Anterior cingulate cortex (tissue), 58 donors: ENCODE results near the gene TMEM255B.
A peak's percentile ranks its signal among the peaks of the same experiment; 100 is the strongest.
"Not testable (repeated sequence)": the region's sequence is repeated elsewhere in the genome, so short reads cannot be mapped to it uniquely, and the experiment has no call there.

ENCODE experiments used
- DNase-seq, 58 donors: peaks; one replicate each; lab custom pipeline; 2025; lab: John Stamatoyannopoulos, UW

The TMEM255B gene

DNA sequence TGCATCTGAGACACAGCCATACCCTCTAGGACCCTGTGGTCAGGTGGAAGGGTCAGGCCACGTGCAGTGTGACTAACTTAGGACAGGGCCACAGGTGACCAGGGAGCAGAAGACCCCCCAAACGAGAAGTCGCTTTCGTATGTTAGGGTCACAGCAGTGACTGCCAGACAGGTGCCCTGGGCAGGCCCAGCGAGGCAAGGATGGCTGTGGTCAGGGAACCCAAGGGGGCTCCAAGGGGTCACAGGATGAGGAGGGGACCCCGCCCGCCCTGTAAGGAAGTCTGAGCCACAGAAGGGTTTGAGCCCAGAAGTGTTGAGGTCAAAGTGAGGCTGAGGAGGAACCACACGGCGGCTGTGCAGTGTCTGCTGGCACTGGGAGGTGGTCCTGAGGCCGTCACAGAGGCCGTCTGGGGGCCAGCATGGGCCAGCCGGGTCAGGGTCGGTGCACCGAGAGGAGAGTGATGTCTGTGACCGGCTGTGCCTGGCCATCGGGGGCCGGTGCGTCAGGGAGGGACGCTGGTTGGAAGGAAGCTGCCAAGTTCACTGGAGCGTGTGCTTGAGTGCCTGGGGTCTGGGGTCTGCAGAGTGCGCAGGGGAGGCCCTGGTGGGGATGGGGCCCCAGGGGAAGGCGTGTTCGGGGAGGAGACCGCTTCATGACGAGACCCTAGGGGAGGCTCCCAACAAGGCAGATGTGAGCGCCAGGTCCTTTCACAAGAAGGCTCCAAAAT lies 24.8 kb upstream of the TMEM255B start:
- no peak for DNase-seq

DNA sequence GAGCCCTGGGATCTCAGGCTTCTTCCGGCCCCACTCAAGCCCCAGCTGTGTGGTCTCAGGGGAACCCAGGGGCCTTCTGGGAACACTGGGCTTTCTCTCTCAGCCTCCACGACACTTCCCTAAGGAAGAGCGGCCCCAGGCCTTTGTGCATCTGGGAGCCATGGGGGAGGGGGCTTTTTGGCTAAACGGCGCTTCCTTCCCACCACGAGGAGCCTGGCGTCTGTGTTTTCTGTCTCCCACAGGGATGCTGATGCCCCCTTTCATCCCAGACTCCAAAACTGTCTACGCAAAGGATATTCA lies 24.2 kb upstream of the TMEM255B start:
- no peak for DNase-seq

DNA sequence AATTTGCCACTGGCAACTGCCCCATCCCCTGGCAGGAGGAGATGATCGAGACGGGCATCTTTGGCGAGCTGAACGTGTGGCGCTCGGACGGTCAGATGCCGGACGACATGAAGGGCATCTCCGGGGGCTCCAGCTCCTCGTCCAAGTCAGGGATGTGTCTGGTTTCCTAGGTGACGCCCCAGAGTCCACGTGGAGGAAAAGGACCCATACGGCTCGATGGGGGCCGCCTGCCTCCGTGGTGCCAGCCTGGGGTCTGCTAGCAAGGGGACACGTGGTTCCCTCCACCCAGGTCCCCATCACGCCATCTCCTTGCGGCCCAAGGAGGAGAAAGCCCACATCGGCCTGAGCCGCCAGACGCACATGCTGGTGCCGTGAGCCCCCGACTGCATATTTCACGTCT lies 23.8 kb upstream of the TMEM255B start:
- no peak for DNase-seq

DNA sequence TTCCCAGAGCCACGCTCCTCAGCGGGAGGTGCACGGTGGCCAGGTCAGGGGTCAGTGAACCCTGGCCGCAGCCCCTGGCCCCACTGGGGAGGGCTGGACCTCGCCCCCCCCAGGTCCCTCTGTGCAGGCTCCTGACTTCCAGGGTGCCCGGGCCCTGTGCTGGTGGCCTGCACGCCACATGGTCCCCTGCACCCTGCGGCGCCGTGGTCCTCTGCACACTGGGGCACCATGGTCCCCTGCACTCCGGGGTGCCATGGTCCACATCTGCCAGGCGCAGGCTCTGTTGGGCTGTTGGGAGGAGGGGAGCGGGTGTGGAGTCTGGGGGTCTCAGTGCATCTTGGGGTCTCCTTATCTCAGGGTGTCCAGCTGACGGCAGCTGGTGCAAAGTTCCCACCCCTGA lies 23.3 kb upstream of the TMEM255B start:
- no peak for DNase-seq

DNA sequence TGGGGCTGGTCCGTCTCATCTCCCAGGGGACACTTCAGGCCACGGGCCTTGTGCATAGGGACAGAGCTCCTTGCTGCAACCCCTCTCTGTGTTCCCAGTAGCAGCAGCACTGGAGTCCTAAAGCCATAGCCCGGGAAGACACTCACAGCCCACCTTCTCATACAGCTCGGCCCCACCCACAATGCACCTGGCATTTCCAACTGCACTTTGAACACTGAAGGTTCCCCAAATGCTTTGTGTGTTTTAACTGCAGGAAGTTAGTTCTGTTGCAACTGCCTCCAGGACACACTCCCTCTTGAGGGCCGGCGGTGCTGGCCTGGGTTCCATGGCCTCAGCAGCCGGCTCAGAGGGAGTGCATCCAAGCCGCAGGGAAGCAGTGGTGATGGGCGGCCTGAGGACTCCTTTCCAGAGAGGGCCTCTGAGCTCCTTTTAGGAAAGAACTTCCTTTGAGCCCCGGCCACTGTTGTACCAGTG lies 22.7 kb upstream of the TMEM255B start:
- DNase-seq: no peak

DNA sequence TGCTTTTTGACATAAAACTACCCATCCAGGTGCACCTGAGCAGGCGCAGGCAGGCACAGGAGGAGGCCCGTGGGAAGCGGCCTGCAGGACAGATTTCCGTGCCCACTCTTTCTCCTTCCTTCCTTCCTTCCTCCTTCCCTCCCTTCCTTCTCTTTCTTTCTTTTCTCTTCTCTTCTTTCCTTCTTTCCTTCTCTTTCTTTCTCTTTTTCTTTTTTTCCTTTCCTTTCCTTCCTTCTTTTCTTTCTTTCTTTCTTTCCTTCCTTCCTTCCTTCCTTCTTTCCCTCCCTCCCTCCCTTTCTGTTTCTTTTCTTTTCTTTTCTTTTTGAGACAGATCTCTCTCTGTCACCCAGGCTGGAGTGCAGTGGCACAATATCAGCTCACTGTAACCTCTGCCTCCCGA lies 21.2 kb upstream of the TMEM255B start:
- DNase-seq: no peak

DNA sequence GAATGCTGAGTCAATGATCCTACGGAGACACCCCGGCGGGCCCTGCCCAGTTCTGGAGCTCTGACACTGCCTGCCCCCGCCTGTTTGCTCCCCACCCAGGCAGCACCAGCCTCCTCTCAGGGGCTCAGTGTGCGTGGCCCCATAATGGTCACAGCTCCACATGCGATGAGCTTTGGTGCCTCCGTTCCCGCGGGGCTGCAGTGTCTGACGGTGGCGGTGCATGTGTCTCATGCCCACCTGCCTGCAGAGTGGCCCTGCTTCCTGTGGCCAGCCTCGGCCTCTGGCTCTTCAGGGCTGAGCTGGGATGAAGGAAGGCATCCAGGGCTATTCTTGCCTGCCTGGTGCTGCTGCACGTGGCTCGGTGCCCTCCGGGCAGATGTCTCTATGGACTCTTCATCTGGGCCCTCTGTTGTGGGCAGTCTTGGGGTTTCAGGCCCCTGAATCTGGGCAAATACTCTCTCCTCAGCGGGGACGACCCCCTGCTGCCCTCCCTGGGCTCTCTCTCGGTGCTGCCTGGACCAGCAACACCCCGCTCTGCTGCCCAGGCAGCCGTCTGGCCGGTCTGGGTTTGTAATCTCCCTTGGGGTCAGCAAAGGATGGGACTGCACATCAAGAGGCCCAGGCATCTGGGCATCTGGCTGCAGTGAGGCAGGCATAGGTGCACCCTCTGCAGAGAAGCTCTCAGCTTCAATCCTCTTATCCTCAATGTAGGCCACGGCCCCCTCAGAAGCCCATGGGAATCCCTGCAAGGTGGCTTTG lies 19.3 kb upstream of the TMEM255B start:
- no peak for DNase-seq

DNA sequence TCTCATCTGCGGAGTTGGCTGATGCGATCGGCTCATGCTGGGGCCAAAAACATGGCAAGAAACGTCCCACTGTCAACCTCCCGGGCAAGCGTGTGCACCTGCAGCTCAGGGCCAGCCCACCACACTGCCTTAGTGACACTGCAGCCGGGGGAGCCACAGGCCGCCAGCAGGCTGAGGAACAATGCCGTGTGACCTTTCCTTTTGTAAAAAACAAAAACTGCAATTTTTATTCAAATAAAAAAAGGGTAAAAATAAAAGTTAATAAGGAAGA lies 18.8 kb upstream of the TMEM255B start:
- DNase-seq: no peak

DNA sequence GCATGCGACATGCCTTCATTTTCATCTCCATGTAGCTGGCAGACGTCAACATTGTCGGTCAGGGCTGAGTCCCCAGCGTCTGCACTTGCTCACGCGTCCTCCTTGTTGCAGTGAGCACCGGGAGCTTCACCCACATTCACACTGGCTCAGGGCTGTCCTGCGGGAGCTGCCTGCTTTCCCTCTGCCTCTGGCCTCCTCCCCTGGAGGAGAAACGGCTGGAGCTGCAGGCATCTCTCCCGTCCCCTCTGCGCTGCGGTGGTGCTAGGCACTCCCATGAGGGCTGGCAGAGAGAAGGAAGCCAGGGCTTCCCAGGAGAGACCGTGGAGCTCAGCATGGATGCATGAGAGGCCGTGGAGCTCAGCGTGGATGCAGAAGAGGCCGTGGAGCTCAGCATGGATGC lies 18.4 kb upstream of the TMEM255B start:
- DNase-seq: no peak

DNA sequence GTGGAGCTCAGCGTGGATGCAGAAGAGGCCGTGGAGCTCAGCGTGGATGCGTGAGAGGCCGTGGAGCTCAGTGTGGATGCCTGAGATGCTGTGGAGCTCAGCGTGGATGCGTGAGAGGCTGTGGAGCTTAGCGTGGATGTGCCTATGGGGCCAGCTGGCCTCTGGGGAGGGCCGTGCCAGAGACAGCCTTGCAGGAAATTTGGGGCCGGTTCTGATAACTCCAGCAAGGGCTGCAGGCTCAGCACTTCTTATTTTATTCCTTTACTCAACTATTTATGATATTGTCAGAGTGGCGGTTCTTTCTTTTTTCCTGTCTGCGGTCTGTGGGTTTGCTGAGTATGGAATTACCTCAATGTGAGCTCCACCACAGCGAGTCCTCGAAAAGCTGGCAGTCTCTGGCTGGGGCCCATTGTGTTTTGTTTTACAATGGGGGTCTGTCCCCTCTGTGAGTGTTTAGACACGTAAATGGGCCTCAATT lies 17.8 kb upstream of the TMEM255B start:
- DNase-seq: no peak

DNA sequence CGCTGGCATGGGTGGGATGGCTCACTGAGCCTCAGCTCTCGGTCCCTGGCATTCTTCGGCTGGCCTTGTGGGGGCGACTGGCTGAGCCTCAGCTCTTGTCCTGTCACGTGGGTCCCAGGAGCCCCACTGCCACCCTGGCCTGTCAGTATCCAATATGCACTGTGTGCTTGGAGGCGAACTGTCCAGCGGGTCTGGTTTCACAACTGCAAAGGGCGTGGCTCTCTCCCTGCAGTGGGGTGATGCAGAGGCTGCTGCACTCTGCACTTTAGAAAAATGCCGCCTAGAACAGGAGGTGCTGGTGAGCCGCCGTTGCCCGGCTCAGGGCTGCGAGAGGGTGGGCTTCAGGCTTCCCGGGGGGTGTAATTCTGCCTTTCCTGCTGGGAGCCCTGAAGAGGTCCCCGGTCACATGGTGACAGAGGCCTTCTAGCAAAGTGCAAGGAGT lies 17.0 kb upstream of the TMEM255B start:
- peak in 1 of 58 donors; percentile 33 for DNase-seq

DNA sequence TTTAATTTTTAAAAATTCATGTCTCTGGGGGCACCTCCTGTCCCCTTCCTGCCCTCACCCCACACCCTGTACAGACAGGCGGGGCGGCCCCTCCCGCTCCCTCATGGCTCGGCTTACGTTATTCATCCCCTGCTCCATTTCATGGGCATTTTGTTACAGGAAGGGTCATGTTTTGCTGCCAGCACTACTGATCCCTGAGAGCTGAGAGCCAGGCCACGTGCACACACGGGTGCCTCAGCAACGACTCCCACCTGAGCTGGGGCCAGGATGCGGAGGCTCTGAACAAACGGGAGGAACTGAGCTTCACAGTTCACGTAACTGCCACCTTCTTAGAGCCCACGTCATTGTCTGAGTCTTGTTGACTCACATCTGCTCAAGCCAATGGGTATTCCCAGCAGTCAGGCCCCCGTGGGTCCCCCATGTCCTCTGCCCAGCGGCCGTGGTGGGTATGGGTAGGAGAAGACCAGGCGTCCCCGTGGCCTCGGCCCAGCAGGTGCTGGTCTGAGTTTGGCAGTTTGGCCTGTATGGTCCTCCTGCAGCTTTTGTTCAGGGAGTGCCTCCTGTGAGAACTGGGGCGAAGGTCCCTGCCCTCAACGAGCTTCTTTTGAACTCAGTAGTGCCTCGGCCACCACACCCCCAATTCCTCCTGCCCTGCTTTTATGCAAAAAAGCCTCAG lies 16.4 kb upstream of the TMEM255B start:
- no peak for DNase-seq

DNA sequence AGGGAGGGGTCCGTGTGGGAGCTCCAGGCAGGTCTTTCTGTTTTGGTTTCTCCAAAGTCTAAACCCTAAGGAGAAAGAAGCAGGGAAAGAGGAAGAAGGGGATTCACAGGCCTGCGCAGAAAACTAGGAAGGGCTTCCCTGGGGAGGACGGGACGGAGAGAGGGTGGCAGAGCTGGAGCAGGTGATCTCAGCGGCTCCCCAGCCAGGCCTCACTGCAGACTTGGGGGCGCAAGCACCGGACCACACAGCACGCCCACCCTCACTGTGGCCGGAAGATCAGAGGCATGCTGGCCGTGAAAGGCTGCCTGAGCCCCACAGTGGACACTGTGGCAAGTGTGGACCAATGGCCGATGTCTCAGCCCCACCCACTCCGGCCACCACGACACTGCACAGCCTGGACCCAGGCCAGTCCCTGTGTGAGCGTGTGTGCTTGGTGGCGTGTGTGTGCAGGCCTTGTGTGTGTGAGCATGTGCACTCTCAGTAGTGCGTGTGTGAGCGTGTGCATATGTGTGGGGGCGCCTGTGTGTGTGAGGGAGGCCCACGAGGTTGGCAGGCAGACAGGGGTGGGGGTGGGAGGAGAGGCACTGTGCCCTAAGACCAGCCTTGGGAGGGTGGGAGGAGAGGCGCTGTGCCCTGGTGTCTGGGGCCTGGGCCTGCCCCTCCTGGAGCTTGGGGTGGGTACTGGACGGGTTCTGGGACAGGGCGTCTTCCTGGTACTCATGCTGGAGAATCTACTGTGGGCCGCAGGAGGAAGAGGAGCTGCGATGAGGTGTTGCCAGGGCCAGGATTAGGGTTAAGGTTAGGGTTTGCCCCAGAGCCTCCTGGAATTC lies 15.4 kb upstream of the TMEM255B start:
- DNase-seq: no peak

DNA sequence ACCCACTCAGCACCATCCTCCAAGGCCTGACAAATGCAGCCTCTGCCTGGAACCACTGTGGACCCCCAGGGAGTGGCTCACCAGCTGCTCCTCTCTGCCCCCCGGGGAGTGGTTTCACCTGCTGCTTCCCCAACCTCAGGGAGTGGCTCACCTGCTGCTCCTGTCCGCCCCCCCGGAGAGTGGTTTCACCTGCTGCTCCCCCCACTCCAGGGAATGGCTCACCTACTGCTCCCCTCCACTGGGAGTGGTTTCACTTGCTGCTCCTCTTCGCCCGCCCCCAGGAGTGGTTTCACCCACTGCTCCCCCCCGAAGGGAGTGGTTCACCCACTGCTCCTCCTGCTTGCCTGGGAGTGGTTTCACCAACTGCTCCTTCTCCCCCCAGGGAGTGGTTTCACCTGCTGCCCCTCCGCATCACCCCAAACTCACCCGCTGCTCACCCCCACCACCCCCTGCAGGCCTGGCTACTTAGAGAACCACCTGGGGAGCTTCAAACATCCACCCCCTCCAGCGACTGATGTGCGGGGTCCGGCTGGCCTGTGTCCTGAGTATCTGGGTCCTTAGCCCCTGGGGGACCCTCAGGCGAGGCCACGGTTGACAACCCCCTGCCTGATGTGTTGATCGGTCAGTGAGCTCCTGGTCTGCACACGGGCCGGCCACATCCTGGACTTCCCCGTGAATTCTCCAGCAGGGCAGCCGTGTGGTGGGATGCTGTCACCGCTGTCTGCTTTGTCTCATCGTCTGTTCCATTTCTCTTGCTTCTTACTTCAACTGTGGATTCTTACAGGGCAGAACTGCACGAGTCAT lies 14.6 kb upstream of the TMEM255B start:
- no peak for DNase-seq

DNA sequence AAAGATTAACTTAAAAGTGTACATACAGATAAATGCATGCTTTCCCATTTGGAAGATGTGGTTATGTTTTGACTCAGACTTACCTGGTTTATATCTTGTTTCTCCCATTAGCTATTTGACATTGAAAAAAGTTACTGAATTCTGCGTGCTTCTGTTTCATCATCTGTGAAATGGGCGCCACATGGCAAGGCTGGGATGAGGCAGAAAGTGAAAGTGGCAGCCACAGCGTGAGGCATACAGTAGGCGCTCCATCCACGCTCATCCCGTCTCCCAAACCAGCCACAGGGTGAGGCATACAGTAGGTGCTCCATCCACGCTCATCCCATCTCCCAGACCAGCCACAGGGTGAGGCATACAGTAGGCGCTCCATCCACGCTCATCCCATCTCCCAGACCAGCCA lies 14.0 kb upstream of the TMEM255B start:
- no peak for DNase-seq

DNA sequence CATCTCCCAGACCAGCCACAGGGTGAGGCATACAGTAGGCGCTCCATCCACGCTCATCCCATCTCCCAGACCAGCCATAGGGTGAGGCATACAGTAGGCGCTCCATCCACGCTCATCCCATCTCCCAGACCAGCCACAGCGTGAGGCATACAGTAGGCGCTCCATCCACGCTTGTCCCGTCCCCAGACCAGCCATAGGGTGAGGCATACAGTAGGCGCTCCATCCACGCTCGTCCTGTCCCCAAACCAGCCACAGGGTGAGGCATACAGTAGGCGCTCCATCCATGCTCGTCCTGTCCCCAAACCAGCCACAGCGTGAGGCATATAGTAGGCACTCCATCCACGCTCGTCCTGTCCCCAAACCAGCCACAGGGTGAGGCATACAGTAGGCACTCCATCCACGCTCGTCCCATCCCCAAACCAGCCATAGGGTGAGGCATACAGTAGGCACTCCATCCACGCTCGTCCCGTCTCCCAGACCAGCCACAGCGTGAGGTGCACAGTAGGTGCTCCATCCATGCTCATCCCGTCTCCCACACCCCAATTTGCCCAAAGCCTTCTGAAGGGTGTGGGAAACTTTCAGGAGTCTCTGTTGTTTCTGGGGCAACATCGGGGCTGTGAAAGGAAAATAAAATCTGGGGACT lies 13.4 kb upstream of the TMEM255B start:
- not testable (repeated sequence) for DNase-seq

DNA sequence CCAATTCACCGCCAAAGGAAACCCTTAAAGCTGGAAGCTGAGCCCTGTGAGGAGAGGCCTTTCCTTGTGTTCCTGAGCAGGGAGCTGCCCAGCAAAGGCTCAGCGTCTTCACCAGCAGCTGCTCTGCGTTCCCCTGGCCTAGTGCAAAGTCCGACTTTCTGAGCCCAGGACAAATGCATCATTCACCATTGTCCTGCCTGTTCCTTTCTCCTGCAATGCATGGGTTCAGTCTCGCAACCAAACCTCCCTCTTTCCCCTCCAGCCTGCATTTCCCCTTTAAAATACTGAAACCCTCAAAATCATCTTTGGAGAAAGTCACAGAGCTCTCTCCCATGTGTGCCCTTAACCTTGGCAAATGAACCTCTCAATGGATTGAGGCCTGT lies 12.9 kb upstream of the TMEM255B start:
- no peak for DNase-seq

DNA sequence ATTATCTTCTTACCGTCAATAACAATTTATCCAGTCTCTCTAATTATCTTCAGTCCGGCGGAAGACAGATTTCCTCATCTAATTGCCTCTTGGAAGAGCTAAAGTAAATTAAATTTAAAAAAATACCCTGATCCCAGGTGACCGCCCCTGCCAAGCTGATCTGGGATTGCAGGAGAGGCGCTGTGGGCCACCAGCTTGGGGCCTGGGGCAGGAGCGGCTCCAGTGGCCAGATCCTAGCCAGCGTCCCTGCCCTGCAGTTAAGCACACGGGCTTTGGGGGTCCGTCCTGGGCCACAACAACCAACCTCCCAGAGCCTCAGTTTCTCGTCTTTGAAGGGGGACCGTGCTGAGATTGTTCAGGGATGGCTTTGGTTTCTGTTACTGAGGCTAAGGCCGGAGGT lies 12.4 kb upstream of the TMEM255B start:
- DNase-seq: no peak

DNA sequence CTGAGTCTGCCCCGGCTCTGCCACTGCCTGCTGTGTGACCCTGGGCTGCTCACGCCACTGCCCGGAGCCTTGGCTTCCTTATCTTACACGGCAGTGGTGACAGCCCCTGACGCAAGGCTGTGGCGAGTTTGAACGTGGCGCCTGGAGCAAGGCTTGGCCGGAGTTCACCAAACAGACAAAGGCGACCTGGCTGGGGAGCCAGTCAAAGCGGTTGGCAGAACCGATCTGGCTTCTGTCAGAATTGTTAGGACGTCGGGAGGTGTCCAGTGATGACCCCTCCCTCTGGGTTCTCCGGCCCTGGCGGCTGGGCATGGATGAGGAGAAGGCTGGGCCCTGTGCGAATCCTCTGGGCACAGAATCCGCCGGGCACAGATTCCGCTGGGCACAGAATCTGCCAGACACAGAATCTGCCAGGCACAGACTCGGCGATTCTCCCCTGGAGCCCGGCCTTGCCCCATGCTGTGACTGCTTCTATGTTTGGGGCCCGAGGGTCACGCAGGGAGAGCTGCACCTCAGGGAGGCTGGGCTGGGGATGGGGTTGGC lies 11.7 kb upstream of the TMEM255B start:
- DNase-seq: peak in 2 of 58 donors; percentile 26 to 32
